ENCODE results near the gene PSMC4.

Gene PSMC4

DNA sequence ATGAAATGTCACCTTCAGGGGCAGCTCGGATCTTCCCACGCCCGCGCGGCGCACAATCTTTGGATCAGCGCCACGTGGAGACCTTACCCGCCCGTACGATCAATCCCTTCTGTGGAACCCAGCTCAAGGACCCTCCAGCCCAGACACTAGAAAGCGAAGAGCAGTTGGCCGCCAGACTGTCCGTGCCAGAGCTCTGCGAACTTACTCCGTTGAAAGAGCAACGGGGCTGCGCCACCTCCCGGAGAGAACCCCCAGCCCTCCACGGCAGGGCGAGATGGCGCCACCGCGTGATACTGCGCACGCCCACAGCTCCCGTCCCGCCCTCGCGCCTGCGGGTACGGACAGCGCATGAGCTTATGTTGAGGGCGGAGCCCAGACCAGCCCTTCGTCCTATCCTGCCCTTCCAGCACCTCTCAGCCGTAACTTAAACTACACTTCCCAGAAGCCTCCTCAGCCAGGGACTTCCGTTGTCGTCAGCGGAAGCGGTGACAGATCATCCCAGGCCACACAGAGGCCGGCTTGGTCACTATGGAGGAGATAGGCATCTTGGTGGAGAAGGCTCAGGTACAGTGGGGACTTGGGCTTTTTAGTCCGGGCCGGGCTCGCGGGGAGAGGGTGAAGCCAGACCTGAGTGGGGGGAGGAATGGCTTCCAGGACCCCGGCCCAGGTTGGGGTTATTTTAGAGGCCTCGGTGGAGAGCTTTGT is at the start of gene PSMC4:
PSMC4 (plus strand) TSS at position 491 of the 705 bp plus-strand sequence; CDS start at position 529, 38 bp downstream.
- peak; percentile 99 for DNase-seq

DNA sequence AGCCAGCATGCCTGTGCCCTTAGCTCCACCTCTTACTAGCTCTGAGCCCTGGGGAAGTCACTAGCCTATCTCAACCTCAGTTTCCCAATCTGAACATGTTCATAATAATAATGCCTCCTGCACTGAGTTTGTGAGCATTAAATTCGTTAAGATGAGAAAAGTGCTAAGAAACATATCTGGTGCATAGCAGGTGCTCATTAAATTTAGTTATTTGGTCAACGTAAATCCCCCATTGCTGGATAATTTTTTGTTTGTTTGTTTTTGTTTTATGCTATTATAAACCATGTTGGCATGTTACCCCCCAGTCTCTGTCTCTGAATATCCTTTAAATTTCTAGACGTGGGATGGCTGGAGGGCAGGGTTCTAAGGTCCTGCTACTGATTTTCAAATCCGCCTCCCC is 47.1 kb upstream of the PSMC4 start:
- no peak for DNase-seq

DNA sequence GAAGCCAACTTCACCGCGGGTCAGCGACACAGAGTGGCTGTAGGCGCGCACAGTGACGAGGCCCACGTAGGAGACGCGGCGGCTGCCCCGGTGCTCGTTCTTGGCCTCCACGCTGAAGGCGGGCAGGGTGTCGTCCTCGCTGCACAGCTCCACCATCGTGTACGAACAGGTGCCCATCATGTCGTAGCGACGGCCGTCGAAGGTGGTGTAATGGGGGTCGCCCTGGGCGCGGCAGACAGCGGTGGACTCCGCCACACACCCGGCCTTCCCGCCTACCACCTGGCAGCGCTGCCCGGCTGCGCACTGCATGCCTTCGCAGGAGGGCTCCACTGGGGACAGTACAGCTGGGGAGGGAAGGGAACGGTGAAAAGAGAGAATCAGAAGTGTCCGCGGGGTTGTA is 46.6 kb upstream of the PSMC4 start:
- no peak for DNase-seq

DNA sequence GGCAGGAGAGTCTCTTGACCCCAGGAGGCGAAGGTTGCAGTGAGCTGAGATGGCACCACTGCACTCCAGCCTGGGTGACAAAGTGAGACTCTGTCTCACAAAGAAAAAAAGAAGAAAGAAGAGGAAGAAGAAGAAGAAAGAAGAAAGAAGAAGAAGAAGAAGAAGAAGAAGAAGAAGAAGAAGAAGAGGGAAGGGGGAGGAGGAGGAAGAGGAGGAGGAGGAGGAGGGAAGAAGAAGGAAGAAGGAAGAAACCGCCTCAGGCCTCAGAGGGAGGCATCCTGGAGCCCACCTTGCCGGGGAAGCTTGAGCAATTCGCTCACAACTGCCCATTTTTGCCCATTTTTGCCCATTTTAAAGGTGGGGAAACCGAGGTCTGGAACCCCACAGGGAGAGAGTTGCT is 46.0 kb upstream of the PSMC4 start:
- DNase-seq: no peak

DNA sequence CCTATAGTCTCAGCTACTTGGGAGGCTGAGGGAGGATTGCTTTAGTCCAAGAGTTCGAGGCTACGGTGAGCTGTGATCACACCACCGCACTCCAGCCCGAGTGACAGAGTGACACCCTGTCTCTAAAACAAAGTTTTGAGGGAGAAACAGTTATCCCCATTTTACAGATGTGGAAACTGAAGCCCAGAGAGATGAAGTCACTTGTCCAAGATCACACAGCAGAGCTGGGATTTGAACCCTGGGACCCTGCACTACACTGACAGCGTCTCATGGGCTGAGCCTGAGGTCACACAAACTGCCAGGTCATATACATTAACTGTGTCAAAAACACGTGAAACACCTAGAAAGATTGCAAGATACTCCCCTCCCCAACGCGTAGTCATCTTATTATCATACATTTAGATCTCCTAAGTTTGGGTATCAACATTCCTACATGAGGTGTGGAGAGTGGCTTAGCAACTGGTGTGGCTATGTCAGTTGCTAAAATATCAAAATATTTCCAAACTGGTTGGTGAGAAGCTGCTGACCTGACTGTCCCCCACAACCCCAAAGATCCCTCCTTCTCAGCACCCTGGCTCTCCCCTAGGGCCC is 44.7 kb upstream of the PSMC4 start:
- no peak for DNase-seq

DNA sequence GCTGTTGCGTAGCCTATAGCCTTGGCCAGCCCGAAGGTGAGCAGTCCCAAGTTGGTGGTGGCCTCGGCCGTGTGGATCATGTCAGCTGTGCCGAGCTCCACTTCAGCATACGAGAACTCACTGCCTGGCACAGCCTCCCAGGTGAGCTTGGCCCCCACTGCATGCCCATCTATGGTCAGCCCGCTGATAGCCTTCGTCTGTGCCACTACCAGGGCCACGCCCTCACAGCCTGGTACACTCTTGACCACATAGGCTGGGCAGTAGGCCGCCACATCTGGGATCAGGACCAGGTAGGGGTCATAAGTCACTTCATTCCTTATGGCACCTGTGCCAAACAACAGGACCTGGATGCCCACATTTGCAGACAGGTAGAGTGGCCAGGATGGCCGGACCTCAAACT is 43.9 kb upstream of the PSMC4 start:
- no peak for DNase-seq

DNA sequence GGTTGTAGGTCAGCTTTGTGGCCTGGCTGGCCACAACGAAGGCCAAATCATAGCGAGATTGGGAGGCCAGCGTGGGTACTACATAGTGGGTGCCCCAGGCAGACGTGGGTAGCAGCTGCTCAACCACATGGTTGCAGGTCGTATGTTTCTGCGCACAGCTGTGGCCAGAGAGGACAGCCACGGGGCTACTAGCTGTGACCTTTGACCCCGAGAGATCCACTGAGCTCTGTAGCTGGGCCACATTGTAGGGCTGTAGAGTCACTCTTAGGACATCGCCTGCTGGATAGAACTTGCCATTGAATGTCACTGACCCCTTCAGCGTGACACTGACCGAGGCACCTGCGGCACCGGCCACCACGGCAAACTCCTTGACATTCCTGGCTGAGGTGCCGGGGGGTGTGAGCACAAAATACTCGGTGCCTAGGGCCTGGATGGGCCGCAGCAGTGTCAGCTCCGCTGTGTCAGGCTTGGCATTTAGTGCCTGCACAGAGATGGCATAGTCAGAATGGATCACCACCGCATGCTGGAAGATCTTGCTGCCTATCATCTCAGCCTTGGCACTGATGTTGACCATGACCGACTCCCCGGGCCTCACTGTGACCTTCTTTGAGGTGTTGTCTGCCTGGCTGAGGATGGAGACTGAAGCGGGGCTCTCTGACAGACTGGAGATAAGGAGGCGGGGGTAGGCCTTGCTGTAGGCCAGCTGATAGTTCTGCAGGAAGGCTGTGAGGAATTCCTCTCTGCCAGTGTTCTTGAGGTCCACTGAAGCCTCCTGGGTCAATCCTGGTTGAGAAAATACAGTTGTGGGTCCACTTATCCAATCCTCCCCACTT is 43.2 kb upstream of the PSMC4 start:
- DNase-seq: no peak

DNA sequence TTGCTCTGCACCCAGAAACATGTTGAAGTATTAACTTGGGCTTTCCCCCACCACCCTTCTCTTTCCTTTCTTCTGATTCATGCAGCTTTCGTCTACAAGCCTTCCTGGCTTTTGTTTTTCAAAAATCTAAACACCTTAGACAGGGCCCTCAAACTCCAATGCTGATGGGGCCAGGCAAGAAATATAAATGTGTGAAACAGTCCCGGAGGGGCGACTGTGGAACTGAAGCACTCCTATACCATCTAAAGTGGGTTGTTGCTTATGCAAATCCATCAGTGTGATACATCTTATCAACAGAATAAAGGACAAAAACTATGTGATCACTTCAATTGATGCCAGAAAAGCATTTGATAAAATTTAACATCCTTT is 42.6 kb upstream of the PSMC4 start:
- DNase-seq: no peak

DNA sequence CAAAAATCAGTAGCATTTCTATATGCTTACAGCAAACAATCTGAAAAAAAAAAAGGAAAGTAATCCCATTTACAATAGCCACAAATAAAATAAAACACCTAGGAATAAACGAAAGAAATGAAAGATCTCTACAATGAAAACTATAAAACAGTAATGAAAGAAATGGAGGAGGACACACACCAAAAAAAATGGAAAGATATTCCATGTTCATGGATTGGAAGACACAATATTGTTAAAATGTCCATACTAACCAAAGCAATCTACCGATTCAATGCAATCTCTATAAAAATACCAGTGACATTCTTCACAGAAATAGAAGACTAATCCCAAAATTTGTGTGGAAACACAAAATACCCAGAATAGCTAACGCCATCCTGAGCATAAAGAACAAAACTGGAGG is 41.2 kb upstream of the PSMC4 start:
- DNase-seq: no peak

DNA sequence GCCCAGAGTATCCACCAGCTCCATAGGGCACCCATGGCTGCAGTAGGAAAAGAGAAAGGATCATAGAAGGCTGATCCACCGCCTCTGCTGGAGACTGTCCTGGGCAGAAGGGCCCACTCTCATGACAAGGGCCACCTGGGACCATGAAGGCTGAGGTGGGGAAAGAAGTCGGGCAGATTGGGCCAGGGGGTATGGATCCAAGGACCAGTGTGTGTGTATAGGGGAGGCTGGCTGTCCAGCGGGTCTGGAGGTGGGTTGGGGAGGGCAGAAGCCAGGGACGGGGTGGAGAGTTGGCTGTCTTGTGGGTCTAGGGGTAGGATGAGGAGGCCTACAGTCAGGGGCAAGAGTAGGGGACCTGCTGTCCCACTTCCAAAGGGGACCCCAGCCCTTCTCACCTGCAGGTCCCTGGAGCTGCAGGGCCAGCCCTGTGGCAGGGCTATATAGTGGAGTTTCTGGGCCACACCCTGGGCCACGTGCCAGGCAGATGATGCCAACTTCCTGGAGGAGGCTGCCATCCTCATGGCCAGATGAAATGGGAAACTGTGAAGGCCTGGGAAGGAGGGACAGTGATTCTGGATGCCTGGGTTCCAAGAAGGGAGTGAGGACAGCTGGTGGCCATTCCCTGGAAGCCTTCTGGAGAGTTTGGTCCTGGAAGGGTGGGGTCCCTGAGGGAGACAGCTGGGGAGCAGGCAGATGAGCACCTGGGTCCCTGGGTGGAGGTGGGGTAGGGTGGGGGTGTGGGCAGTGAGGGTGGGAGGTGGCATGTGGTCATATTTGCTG is 36.2 kb upstream of the PSMC4 start, which contains the start of gene FCGBP:
FCGBP (minus strand) TSS at position 51 of the 780 bp plus-strand sequence.
- DNase-seq: no peak

DNA sequence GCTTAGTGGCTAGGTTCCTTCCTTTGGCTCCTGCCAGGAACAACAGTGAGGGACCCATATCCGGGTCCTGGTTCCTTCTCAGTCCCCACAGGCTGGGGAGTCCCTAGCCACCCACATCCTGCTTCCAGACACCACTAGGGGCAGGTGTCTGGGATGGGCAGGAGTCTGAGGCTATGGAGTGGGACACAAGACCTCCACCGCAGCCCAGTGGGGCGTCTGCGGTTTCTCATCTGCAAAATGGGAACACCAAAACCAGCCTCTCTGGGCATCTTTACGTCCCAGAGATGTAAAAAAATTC is 35.7 kb upstream of the PSMC4 start:
- no peak for DNase-seq

DNA sequence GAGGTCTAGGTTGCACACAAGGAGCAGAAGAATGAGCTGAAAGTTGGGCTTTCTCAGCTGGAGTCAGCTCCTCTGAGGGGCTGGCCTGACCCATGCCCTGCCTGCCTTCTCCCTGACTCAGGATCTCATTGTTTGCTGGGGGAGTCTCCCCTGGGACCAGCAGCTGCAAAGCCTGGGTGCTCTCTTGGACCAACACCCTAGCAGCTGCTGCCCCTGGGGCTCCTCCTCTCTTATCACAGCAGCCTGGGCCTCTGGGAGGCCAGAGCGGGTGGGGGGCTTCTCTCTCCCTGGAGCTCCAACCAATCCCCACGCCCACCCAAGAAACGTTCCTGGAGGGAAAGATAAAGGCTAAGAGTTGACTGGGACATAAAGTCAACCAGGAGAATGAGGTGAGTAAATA is 34.9 kb upstream of the PSMC4 start:
- DNase-seq: no peak

DNA sequence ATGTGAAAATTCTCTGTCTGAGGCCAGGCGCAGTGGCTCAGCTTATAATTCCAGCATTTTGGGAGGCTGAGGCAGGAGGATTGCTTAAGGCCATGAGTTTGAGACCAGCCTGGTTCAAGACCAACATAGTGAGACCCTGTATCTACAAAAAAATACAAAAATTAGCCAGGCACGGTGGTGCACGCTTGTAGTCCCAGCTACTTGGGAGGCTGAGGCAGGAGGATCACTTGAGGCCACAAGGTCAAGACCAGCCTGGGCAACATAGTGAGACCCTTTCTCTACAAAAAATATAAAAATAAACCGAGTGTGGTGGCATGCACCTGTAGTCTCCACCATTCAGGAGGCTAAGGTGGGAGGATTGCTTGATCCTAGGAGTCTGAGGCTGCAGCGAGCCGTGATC is 34.3 kb upstream of the PSMC4 start:
- DNase-seq: no peak

DNA sequence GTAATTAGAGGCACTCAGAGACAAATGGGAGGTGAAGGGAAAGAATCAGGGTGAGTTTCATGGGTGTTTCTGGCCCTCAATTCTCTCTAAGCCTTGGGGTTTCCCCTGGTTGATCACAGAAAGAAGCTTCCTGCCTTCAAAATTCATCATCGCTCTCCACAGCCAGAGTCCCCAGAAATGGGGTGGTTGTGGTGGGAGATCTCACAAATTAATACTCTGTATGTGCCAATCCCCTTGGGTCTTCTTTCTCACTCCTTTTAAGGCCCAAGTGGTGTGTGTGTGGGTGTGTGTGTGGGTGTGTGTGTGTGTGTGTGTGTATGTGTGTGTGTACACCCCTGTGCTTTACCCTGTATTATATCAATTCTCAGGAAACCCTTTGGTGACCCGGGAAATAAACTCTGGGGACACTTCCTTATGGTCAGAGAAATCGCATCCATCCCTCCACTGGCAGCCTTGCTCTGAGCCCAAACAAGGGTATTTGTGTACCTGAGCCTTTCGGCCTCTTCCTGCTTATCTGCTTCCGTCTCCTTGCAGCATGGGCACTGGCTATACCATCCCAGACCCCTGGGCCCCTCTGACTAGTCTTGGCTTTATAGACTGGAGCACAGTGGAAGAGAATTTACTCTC is 33.8 kb upstream of the PSMC4 start:
- DNase-seq: no peak

DNA sequence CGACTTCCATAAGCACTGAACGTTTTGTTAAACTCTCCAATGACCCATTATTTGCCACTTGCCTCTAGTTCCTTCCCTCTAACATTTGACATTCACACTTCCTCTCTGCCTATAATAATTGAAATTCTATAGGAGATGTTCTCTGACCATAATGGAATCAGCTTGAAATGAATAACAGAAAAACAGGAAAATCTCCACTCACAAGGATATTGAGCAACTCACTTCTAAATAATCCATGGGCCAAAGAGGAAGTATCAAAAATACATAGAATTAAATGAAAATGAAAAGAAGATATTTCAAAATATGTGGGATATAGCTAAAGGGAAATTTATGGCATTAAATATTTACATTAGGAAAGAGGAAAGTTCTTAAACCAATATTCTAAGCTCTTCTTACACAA is 33.2 kb upstream of the PSMC4 start:
- DNase-seq: no peak

DNA sequence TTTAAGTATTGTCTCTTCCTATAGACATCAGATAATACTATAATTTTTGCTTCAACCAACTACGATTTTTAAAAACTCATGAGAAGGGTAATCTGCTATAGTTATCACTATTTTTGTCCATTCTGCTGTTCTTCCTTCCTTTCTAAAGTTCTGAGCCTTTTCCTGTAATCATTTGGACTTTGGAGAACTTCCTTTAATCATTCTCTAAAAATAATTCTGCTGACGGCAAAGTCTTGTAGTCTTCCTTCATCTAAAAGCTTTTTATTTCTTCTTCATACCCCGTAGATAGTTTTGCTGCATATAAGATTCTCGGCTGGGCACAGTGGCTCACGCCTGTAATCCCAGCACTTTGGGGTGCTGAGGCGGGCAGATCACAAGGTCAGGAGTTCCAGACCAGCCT is 31.4 kb upstream of the PSMC4 start:
- DNase-seq: no peak

DNA sequence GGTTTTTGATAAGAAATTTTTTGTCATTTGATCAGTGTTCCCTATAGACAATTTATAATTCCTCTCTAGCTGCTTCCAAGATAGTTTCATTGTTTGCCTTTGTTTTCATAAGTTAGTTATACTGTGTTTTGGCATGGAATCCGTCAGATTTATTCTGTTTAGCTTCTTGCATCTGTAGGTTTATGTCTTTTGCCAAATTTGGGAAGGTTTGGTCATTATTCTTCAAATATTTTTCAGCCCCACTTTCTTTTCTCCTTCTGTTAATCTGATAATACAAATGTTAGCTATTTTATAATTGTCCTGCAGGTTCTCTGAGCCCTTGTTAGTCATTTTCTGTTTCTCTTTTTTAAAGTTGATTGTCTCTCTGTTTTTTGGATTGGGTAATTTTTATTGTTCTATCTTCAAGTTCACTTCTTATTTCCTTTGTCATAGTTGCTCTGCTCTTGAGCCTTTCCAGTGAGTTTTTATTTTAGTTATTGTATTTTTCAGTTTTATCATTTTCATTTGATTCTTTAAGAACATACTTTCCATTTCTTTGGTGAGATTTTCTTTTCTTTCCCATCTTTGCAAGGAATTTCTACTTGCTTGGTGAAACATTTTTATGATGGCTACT is 30.6 kb upstream of the PSMC4 start:
- no peak for DNase-seq

DNA sequence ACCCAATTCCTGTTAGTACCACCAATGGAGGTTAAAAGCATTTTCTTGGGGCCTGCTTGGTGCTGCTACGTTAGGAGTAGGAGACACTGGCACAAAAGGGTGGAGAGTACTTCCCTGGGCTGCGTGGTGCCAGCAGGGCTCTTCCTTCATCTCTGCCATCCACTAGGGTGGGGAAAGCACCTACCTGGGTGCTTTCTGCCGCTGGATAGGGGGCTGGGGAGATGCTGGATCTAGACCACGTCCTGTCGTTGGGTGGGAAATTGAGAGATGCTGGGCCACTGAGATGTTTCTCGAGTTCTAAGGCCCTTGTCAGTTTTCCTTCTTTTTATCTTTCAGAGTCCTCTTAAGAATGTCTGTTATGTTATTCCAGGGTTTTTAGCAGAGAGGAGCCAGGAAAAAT is 29.8 kb upstream of the PSMC4 start:
- DNase-seq: no peak

DNA sequence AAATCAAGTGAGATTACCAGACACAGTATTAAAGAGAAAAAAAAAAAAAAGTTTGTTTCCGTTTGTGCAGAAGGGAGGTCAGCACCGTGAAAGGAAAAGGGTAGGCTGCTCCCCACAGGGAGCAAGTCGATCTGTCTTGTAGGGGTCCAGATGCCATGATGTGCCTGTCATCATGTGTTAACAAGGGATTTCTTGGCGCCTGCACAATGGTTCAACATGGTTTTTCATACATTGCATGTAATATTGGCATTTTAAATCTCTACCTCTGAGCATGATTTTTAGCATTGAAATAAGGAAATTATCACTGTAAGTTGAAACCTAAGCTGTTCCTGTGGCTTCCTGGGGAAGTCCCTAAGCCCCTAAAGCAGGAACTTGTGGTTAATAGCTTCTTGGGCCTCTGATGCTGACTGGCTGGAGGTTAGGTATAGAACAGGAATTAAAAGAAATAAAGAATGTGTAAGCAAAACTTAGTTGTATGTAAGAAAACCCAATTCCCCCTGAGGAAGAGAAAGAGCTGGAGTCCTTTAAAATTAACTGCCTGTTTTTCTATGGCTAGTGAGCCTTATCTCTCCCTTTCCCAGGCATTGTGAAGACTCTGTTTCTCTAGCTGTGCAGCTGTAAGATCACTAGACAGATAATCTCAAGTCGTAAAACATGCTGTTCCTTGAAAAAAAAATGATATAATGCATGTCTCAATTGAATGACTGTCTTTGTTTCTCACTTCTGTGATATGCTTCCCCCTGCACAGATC is 29.2 kb upstream of the PSMC4 start:
- no peak for DNase-seq

DNA sequence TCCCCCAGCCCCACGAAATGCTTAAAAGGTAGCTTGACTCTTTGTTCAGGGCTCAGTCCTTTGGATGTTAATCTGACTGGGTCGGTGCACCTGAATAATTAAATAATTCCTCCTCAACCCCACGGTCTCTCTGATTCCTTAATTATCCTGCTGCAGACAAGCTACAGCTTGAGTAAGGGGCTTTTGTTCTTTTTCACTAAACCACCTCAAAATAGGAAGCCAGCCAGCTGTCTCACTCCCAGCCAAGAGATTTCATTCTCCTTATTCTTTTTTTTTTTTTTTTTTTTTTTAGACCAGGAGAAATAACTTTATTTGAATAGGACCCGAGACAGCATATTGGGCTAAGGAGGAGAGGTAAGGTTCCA is 28.6 kb upstream of the PSMC4 start:
- DNase-seq: no peak

DNA sequence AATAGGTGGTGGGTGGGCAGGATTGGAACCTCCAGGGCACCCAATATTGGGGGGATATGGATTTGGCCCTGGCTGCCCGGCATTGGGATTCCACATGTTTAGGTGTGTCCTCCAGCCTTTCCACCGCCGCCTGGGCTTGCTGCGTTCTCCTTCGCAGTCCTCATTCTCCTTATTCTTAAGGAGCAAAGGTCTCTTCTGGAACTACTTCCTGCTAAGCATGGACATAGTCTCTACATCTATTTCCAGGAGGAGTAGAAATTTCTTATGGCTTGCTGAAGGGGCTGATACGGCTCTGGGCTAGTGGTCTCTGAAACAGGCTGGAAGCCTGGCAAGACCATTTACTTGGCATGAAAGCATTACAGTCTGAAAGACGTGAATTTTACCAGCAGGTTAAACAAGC is 27.4 kb upstream of the PSMC4 start:
- DNase-seq: no peak

DNA sequence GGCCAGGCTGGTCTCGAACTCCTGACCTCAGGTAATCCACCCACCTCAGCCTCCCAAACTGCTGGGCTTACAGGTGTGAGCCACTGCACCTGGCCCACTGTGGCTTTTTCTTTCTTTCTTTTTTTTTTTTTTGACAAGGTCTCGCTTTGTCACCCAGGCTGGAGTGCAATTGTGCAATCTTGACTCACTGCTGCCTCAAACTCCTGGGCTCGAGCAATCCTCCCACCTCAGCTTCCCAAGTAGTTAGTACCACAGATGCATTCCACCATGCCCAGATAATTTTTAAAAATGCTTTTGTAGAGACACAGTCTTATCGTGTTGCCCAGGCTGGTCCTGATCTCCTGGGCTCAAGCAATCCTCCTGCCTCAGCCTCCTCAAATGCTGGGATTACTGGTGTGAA is 24.4 kb upstream of the PSMC4 start:
- DNase-seq: no peak
